ENCODE data around the gene PPP1R13L.
A peak's percentile ranks its signal among the peaks of the same experiment; 100 is the strongest.
"Not testable (repeated sequence)": the region's sequence is repeated elsewhere in the genome, so short reads cannot be mapped to it uniquely, and the experiment has no call there.

PPP1R13L gene

DNA sequence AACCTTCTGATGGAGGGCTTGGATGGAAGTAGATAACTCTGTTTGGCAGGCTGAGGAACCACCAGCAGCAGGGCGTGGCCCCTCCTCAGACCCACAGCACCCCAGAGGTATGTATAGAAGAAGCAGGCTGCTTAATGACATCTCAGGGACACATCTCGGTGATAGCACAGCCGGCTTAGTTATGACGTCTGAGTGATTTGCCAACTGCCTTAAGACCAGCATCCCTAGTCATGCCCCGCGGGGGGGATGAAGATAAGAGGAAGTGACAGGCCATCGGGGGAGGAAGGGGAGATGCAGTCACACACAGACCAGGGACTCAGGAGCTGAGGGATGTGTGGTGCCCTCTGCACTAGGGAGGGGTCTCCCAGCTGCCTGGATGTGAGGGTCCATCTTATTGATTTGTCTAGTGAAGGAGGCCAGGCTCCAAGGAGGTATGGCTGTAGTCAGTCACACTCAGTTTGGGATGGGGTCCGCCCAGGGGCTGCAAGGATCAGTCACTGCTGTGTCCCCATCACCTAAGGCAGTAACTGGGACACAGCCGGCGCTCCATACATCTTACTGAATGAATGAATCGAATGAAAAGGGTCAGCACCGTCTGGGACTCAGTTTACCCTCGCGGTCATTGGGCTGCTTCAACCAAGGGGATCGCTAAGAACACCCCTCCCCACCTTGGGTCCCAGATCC is 38.1 kb upstream of the PPP1R13L start:
- no peak for TF ChIP-seq ZNF274 (IDR thresholded peaks at IDR 0.05; ENCODE audit: low read depth, low read length)
- peak overlapping the region; percentile 55; the same call in 1 of the 2 replicates for H3K4me3 ChIP-seq (ENCODE audit: low read length)

DNA sequence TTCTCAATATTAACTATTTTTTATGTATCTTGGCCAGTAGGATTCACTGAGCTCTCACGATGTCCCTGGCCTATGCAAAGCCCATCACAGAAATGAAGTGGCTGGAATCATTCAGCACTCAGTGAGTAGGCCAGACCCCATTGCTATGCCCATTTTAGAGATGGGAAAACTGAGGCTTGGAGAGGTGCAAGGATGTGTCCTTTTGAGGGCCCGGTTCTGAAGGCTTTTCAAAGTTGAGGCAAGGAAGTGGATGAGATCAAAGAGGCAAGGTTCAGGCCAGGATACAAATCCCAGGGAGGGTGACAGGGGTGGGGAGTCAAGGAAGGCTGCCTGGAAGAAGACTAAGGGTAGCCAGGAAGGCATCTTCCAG is 37.5 kb upstream of the PPP1R13L start:
- TF ChIP-seq ZNF274 (IDR thresholded peaks at IDR 0.05; ENCODE audit: low read depth, low read length) = no peak
- no peak overlapping the region for H3K4me3 ChIP-seq (ENCODE audit: low read length)

DNA sequence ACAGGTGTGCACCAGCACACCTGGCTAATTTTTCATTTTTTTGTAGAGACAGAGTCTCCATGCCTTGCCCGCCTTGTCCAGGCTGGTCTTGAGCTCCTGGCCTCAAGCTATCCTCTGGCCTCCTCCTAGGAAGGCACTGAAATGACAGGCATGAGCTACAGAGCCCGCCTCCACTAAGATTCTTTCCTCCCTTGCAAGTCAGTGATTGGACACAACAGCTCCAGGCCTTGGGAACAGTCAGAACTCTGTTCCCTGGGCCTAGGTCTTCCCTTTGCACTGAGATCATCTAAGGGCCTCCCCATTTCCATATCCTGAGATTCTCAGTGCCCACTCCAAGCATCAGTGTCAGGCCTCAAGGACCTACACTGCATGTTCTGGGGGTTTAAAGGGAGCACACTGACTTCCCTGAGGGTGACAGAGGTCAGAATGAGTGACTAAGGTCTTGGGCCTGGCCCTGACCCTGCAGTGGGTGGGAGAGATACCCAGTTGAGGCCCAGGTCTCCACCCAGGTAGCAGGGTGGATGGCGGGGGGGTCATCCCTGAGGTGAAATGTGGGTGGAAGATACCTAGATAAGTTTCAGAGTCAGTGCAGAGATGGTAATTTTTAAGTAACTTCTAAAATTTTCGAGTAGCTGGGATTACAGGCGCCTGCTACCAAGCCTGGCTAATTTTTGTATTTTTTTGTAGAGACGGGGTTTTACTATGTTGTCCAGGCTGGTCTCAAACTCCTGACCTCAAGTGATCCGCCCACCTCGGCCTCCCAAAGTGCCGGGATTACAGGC is 36.2 kb upstream of the PPP1R13L start:
- no peak overlapping the region for H3K4me3 ChIP-seq (ENCODE audit: low read length)
- TF ChIP-seq ZNF274 (IDR thresholded peaks at IDR 0.05; ENCODE audit: low read depth, low read length) = no peak

DNA sequence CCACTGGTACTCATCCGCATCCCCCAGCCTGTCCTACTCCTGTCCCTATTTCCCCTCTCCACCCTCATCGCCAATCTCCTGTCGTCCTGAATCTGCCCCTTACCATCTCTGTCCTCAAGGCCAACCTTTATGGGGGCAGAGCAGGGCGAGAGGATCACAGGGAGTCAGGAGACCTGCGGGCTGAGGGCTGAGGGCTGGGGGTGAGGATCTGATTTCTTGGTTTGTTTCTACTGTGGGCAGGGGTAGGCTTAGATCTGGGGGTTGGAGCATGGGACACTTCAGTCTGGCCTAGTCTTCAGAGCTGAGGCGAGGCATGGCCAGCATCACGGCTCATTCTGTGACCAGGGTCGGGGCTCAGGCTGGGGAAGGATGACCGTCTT is 35.4 kb upstream of the PPP1R13L start:
- H3K4me3 ChIP-seq (ENCODE audit: low read length) = peak overlapping the region; percentile 68; the same call in 1 of the 2 replicates
- no peak for TF ChIP-seq ZNF274 (IDR thresholded peaks at IDR 0.05; ENCODE audit: low read depth, low read length)

DNA sequence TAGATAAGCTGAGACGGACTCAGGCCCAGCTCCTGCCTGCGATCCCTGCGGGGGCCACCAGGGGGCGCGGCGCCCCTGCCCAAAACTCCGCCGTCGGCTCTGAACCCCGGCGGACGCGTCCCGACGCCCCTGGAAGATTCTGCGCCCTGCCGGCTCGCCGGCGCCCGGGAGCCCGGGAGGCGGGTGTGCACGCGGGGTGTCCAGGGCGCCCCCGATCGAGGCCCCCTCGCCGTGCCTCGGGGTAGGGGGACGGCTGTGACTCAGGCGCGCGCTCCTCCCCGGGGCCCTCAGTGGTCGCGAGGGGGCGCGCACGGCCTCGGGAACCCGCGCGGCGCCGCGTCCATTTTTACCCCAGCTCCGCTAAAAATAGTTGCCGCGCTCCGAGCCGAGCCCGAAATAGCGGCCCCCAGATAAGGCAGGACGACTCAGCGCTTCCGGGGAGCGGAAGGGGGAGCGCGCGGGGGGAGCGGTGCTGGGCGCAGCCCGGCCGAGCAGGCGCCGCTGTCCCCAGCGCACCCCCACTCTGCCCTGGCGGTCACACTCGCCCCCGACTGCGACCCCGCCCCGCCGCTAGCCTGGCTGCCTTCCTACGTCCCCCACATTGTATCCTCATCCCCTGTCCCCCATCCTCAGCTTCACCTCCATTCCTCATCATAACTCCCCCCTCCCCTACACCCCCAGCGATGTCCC is 34.8 kb upstream of the PPP1R13L start:
- H3K4me3 ChIP-seq (ENCODE audit: low read length) = peak overlapping the region; percentile 68
- no peak for TF ChIP-seq ZNF274 (IDR thresholded peaks at IDR 0.05; ENCODE audit: low read depth, low read length)

DNA sequence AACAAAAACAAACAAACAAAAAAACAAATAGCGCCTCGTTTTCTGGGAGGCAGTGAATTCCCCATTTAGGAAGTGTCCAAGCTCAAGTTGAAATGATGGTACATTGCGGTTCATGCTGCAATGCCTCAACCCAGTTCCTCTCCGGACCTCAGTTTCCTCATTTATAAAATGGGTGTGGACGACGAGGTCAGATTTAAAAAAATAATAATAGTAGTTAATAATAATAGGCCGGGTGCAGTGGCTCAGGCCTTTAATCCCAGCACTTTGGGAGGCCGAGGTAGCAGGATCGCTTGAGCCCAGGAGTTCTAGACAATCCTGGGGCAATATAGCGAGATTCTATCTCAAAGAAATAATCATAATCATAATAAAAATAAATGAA is 34.3 kb upstream of the PPP1R13L start:
- peak overlapping the region; percentile 68; the same call in 1 of the 2 replicates for H3K4me3 ChIP-seq (ENCODE audit: low read length)

DNA sequence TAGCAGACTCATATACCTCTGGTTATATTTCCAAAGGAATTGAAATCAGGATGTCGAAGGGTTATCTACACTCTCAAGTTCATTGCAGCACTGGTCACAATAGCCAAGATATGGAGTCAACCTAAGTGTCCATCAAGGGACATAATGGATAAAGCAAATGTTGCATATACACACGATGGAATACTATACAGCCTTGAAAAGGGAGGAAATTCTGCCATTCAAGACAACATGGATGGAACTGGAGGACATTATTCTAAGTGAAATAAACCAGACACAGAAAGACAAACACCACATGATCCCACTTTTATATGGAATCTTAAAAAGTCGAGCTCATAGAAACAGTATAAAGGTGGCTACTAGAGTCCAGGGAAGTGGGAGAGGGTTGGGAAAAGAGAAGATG is 32.5 kb upstream of the PPP1R13L start:
- no peak for TF ChIP-seq ZNF274 (IDR thresholded peaks at IDR 0.05; ENCODE audit: low read depth, low read length)

More for the DNA sequence above, 34.3 kb upstream of the PPP1R13L start:
- TF ChIP-seq ZNF274 (IDR thresholded peaks at IDR 0.05; ENCODE audit: low read depth, low read length) = no peak

DNA sequence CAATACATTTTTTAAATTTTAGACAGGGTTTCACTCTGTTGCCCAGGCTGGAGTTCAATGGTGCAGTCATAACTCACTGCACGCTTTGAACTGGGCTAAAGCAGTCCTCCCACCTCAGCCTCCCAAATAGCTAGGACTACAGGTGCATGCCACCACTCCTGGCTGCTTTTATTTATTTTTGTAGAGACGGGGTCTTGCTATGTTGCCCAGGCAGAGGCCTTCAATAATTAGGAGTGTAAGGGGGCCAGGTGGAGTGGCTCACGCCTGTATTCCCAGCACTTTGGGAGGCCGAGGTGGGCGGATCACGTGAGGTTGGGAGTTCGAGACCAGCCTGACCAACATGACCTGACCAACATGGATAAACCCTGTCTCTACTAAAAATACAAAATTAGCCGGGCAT is 27.7 kb upstream of the PPP1R13L start:
- H3K4me3 ChIP-seq (ENCODE audit: low read length) = not testable (repeated sequence)

More for the DNA sequence above, 32.5 kb upstream of the PPP1R13L start:
- H3K4me3 ChIP-seq (ENCODE audit: low read length) = no peak overlapping the region

DNA sequence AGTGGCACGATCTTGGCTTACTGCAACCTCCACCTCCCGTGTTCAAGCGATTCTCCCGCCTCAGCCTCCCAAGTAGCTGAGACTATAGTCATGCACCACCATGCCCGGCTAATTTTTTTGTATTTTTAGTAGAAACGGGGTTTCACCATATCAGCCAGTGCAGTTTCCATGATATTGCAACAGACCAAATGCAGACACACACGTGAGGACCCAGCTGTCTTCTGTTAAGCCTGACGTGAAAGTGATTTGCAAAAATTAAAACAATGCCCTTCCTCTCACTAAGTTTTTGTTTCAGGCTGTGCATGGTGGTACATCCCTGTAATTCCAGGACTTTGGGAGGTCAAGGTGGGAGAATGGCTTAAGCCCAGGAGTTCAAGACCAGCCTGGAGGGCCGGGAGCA is 26.1 kb upstream of the PPP1R13L start:
- H3K4me3 ChIP-seq (ENCODE audit: low read length) = not testable (repeated sequence)

DNA sequence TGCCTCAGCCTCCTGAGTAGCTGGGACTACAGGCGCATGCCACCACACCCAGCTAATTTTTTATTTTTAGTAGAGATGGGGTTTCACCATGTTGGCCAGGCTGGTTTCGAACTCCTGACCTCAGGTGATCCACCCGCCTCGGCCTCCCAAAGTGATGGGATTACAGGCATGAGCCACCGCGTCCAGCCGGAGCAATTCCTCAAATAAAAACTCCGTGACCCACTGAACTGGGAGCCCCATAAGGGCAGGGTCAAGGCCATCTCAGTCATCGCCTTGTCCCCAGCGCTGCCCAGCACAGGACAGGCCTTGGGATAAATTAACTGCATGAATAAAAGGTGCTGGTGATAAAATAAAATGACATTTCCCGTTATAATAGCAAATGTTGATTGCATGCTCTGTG is 25.0 kb upstream of the PPP1R13L start:
- H3K4me3 ChIP-seq (ENCODE audit: low read length) = not testable (repeated sequence)

DNA sequence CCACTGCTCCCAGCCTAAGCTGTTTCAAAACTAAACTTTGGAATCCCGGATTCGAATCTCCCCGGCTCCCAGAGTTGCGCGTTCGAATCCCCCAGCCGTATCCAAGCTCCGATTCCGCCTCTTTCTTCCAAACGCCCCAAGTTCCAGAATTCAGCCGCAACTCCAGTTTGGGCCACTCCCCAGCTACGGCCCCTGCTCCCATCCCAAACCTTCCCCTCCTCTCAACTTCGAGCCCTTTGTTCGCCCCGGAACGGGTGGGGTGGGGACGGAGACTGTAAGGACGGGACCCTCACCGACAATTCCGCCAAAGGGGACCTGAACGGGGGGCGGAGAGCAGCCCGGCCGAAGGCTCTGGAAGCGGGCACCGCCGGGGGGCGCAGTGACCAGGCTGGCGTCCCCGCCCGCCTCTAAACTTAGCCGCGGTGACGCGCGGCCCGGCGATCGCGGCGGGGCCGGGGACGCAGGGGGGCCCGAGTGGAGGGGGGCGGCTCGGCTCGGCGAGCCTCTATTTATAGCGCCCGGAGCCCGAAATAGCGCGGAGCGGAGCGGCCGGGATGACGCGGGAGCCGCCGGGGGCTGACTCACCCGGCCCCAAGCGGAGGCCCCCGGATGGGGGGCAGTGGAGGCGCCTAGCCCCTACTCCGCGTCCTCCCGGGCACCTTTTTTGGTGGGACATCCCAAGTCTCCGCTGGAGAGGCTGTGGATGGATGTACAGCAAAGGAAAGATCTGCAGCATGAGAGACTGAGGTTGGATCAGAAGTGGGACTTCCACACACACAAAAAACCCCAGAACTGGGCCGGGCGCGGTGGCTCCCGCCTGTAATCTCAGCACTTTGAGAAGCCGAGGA is 23.7 kb upstream of the PPP1R13L start:
- no peak for TF ChIP-seq ZNF274 (IDR thresholded peaks at IDR 0.05; ENCODE audit: low read depth, low read length)

DNA sequence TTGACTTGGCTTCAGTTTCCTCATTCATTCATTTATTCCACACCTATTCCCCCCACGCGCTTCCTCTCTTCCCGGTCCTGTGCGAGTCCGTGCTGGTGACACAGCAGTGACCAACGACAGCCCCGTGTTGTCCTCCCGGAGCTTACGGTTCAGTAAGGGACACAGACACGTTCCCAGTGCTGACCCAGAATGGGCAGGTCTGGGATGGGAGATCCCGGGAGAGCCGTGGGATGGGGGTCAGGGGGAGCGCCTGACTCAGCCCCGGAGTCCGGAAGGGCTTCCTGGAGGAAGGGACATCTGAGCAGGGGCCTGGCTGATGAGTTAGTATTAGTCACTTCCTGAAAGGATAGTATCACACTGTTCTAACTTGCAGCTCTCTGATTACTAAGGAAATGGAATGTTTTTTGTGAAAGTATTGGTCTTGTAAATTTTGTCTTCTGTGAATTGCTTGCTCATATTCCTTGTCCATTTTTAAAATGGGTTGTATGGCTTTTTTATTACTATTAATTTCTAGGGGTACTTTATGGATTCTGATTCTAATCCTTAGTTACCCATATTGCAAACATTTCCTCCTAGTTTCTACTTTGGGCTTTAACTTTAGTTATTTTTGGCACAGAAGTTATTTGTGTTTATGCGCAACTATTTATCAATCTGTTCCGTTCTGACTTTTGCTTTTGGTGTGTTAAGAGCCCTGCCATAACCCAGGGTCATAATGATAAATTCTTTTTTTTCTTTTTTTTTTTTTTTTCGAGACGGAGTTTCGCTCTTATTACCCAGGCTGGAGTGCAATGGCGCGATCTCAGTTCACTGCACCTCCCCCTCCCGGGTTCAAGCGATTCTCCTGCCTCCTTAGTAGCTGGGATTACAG is 19.6 kb upstream of the PPP1R13L start:
- H3K4me3 ChIP-seq (ENCODE audit: low read length) = peak overlapping the region; percentile 65
- TF ChIP-seq ZNF274 (IDR thresholded peaks at IDR 0.05; ENCODE audit: low read depth, low read length) = no peak

More for the DNA sequence above, 23.7 kb upstream of the PPP1R13L start:
- H3K4me3 ChIP-seq (ENCODE audit: low read length) = peak overlapping the region; percentile 36; the same call in 1 of the 2 replicates

DNA sequence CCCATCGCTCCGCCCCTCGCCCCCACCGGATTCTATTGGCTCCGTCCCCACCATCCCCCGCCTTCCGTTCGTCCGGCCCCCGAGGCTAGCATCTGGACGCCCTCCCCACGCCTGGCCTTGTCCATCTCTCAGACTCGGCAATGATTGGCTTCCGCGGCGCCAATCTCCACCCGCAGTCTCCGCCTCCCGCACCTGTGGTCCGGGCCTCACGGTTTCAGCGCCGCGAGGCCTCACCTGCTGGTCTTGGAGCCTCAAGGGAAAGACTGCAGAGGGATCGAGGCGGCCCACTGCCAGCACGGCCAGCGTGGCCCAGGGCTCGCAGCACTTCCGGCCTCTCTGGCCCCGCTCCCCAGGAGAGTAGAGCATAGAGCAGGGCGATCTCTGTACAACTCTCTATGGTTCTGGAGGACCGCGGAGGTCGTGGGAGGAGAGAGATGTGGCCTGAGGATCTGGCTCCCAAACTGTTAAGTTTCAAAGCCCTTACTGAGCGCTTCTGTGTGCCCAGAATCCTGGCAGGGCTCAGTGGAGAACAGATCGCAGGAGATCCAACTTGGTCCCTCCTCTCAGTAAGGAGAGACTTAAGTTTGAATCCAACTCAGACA is 18.8 kb upstream of the PPP1R13L start, which contains the start of gene ERCC1:
ERCC1 (minus strand) TSS at position 329 of the 602 bp plus-strand sequence. CDS start 543 bp downstream, outside the sequence.
- peak within 1 kb of the TSS; percentile 65 for H3K4me3 ChIP-seq (ENCODE audit: low read length)
- TF ChIP-seq ZNF274 (IDR thresholded peaks at IDR 0.05; ENCODE audit: low read depth, low read length) = no peak
